ENCODE data around the gene ARL4A. TPM values are rescaled to one million over a fixed set of nuclear protein-coding genes. Genes with fewer than 3 reads are reported as not detected.

ARL4A gene
- total and polyA plus RNA-seq, 2 of the 13 experiments (the other 11 are each of a cell fraction or from before 2014, with no cell fraction given): 10.8 to 25.6 TPM

- TF ChIP-seq ARID5B (CRISPR knock-in tag; IDR thresholded peaks at IDR 0.05): peak; percentile 96
- peak; percentile 60; the same call in 1 of the 2 replicates for TF ChIP-seq ZNF644 (CRISPR knock-in tag; IDR thresholded peaks at IDR 0.05; ENCODE audit: low read depth)
- TF ChIP-seq ZNF646 (CRISPR knock-in tag; IDR thresholded peaks at IDR 0.05): no peak
- peak; percentile 61; the same call in 1 of the 2 replicates for TF ChIP-seq THRA (CRISPR knock-in tag; IDR thresholded peaks at IDR 0.05; ENCODE audit: borderline replicate concordance)
- TF ChIP-seq ZNF253 (CRISPR knock-in tag; IDR thresholded peaks at IDR 0.05; ENCODE audit: borderline replicate concordance): no peak
- TF ChIP-seq JUN (CRISPR knock-in tag; IDR thresholded peaks at IDR 0.05): peak; percentile 64; the same call in 1 of the 2 replicates
- TF ChIP-seq ZKSCAN8 (CRISPR knock-in tag; IDR thresholded peaks at IDR 0.05; ENCODE audit: borderline replicate concordance): peak; percentile 64; the same call in 1 of the 2 replicates
- peak; percentile 64 for TF ChIP-seq PATZ1 (CRISPR knock-in tag; IDR thresholded peaks at IDR 0.05)
- no peak for TF ChIP-seq FOXA1 (IDR thresholded peaks at IDR 0.05)
- peak; percentile 86 for TF ChIP-seq FOXA1 (CRISPR knock-in tag; IDR thresholded peaks at IDR 0.05)
- no peak for TF ChIP-seq ZSCAN21 (CRISPR knock-in tag; IDR thresholded peaks at IDR 0.05; ENCODE audit: borderline replicate concordance)
- TF ChIP-seq FOXC1 (CRISPR knock-in tag; IDR thresholded peaks at IDR 0.05; ENCODE audit: borderline replicate concordance): no peak
- no peak for TF ChIP-seq ZBTB21 (CRISPR knock-in tag; IDR thresholded peaks at IDR 0.05)
- TF ChIP-seq DDIT3 (CRISPR knock-in tag; IDR thresholded peaks at IDR 0.05): no peak
These were observed 46.9 kb upstream of the ARL4A start (continued) for GRCh38 chr7:12640299-12641096.

All from HepG2 (cell line).